Posterior vena cava (tissue), 2 donors: Measurements from ENCODE around the gene VWA7. TPM values are rescaled to one million over a fixed set of nuclear protein-coding genes. Genes with fewer than 3 reads are reported as not detected.

Source experiments
- DNase-seq: peaks from one replicate; pipeline ENCODE4 v3.0.0-alpha.2; 2020; ENCODE audit warnings: low spot score
- intact Hi-C, 2 donors: fragments of 100-400 bp; cut with DNase I; formaldehyde crosslinking; loops; one replicate each; pipeline versions ENCODE4 v1.14.1 to v1.14.2; 2022 to 2023
- total RNA-seq, 2 donors: library from RNA; stranded (reverse); fragmentation: NEBNext Ultra II Directional; extraction: Animal tissue kit (Norgen Biotek cat#: 25700); gene quantifications; one replicate each; pipeline ENCODE4 v1.2.1, GENCODE V29; 2021
- donor health status: DM: yes; HTN: yes; CAD: no.
- donor health status: DM: yes; HTN: yes; CAD: no.

The VWA7 gene
- total RNA-seq, 2 donors from 2014 or later, result 0.37 to 0.48 TPM

GRCh38 chr6:31725502-31726350, 51.4 kb downstream of the VWA7 start:
- intact Hi-C loops, result loop anchor here in 1 of 2 donors (10.0 kb wide), 2 partner anchors 69 to 721 kb away; partner anchors contain the start of gene VARS1
- no peak for DNase-seq

GRCh38 chr6:31723980-31724691, 53.0 kb downstream of the VWA7 start:
- intact Hi-C loops, result loop anchor here in 1 of 2 donors (1.0 to 10.0 kb wide), 3 partner anchors 32 to 719 kb away; partner anchors contain the start of gene VARS1
- DNase-seq, result no peak

- no peak for DNase-seq
- intact Hi-C loops, result loop anchor here in 1 of 2 donors (1.0 to 10.0 kb wide), 3 partner anchors 33 to 719 kb away; partner anchors contain the start of gene VARS1
These were observed 53.7 kb downstream of the VWA7 start, which contains the start of gene MPIG6B for GRCh38 chr6:31723245-31723979. TSS of gene MPIG6B (plus strand) at chr6:31723373. CDS start at chr6:31723384, 11 bp downstream.

- no peak for DNase-seq
These were observed 55.0 kb downstream of the VWA7 start for GRCh38 chr6:31722173-31722572.

GRCh38 chr6:31721351-31722020, 55.6 kb downstream of the VWA7 start, which contains the start of gene LY6G6C:
TSS of gene LY6G6C (minus strand) at chr6:31721746. CDS start at chr6:31721679, 67 bp downstream.
- intact Hi-C loops, result loop anchor here in 1 of 2 donors (10.0 kb wide), 2 partner anchors 73 to 717 kb away; partner anchors contain the start of gene VARS1
- no peak for DNase-seq

More at GRCh38 chr6:31722173-31722572, 55.0 kb downstream of the VWA7 start:
- intact Hi-C loops, result loop anchor here in 1 of 2 donors (10.0 kb wide), 2 partner anchors 73 to 717 kb away; partner anchors contain the start of gene VARS1

GRCh38 chr6:31720196-31720770, 56.8 kb downstream of the VWA7 start:
- DNase-seq, result no peak

GRCh38 chr6:31719001-31719400, 58.1 kb downstream of the VWA7 start:
- intact Hi-C loops, result no loop called here
- no peak for DNase-seq

More at GRCh38 chr6:31720196-31720770, 56.8 kb downstream of the VWA7 start:
- intact Hi-C loops, result loop anchor here in 1 of 2 donors (10.0 kb wide), 2 partner anchors 75 to 715 kb away; partner anchors contain the start of gene VARS1

- no peak for DNase-seq
- intact Hi-C loops, result loop anchor here in 1 of 2 donors (1.0 kb wide), 1 partner anchor 48 kb away; no protein-coding TSS in a partner anchor
These were observed 58.9 kb downstream of the VWA7 start for GRCh38 chr6:31718265-31718664.

- intact Hi-C loops, result loop anchor here in 1 of 2 donors (1.0 kb wide), 1 partner anchor 49 kb away; no protein-coding TSS in a partner anchor
- DNase-seq, result no peak
These were observed 59.5 kb downstream of the VWA7 start for GRCh38 chr6:31717499-31718222.

Other genes starting within 250 kb of the VWA7 start
- not detected for gene MCCD1, start 248.4 kb downstream of the VWA7 start, total RNA-seq
- 100 to 1,000 TPM; 165 to 180 TPM for gene DDX39B, start 235.3 kb downstream of the VWA7 start, total RNA-seq
- 1 to 10 TPM in 1 of 2 donors, under 1 TPM in 1; 0.43 to 1.2 TPM for gene ATP6V1G2, start 230.7 kb downstream of the VWA7 start, total RNA-seq
- 10 to 100 TPM; 12.0 to 13.2 TPM for gene NFKBIL1, start 229.7 kb downstream of the VWA7 start, total RNA-seq
- not detected for gene LTA, start 205.0 kb downstream of the VWA7 start, total RNA-seq
- gene TNF, start 201.8 kb downstream of the VWA7 start, total RNA-seq, result under 1 TPM; 0.81 to 0.93 TPM
- 1 to 10 TPM in 1 of 2 donors, under 1 TPM in 1; 0.90 to 1.6 TPM for gene LTB, start 194.9 kb downstream of the VWA7 start, total RNA-seq
- gene LST1, start 191.1 kb downstream of the VWA7 start, total RNA-seq, result 10 to 100 TPM in 1 of 2 donors, 1 to 10 TPM in 1; 9.2 to 24.8 TPM
- gene NCR3, start 184.3 kb downstream of the VWA7 start, total RNA-seq, result not detected
- 10 to 100 TPM; 18.1 to 68.7 TPM for gene AIF1, start 162.1 kb downstream of the VWA7 start, total RNA-seq
- 100 to 1,000 TPM; 119 to 133 TPM for gene PRRC2A, start 156.6 kb downstream of the VWA7 start, total RNA-seq
- 100 to 1,000 TPM; 146 to 193 TPM for gene BAG6, start 124.7 kb downstream of the VWA7 start, total RNA-seq
- 1 to 10 TPM in 1 of 2 donors, under 1 TPM in 1; 0.60 to 1.2 TPM for gene APOM, start 121.4 kb downstream of the VWA7 start, total RNA-seq
- 10 to 100 TPM; 18.8 to 19.3 TPM for gene C6orf47, start 116.5 kb downstream of the VWA7 start, total RNA-seq
- 10 to 100 TPM in 1 of 2 donors, 1 to 10 TPM in 1; 7.8 to 10.1 TPM for gene GPANK1, start 112.3 kb downstream of the VWA7 start, total RNA-seq
- gene CSNK2B, start 111.2 kb downstream of the VWA7 start, total RNA-seq, result 10 to 100 TPM; 85.2 to 90.4 TPM
- gene LY6G5B, start 107.4 kb downstream of the VWA7 start, total RNA-seq, result 1 to 10 TPM; 9.5 to 9.8 TPM
- 1 to 10 TPM; 1.7 to 1.9 TPM for gene LY6G5C, start 96.3 kb downstream of the VWA7 start, total RNA-seq
- gene ABHD16A, start 74.0 kb downstream of the VWA7 start, total RNA-seq, result 10 to 100 TPM; 38.3 to 39.4 TPM
- gene LY6G6F, start 70.5 kb downstream of the VWA7 start, total RNA-seq, result not detected
- gene LY6G6D, start 62.0 kb downstream of the VWA7 start, total RNA-seq, result not detected
- not detected for gene LY6G6C, start 55.6 kb downstream of the VWA7 start, total RNA-seq
- gene MPIG6B, start 54.0 kb downstream of the VWA7 start, total RNA-seq, result 1 to 10 TPM in 1 of 2 donors, under 1 TPM in 1; 0.52 to 1.1 TPM
- 10 to 100 TPM; 88.3 to 97.4 TPM for gene DDAH2, start 48.0 kb downstream of the VWA7 start, total RNA-seq
- gene CLIC1, start 40.8 kb downstream of the VWA7 start, total RNA-seq, result 100 to 1,000 TPM; 272 to 402 TPM
- gene MSH5, start 37.3 kb downstream of the VWA7 start, total RNA-seq, result 1 to 10 TPM; 7.7 to 9.8 TPM
- gene SAPCD1, start 14.7 kb downstream of the VWA7 start, total RNA-seq, result not detected
- 10 to 100 TPM; 49.0 to 60.8 TPM for gene VARS1, start 18.4 kb upstream of the VWA7 start, total RNA-seq
- gene LSM2, start 29.6 kb upstream of the VWA7 start, total RNA-seq, result 10 to 100 TPM; 38.7 to 39.7 TPM
- 1 to 10 TPM; 1.4 to 1.7 TPM for gene HSPA1L, start 38.0 kb upstream of the VWA7 start, total RNA-seq
- gene HSPA1A, start 38.2 kb upstream of the VWA7 start, total RNA-seq, result 100 to 1,000 TPM; 157 to 187 TPM
- gene HSPA1B, start 50.4 kb upstream of the VWA7 start, total RNA-seq, result 100 to 1,000 TPM in 1 of 2 donors, 10 to 100 TPM in 1; 89.8 to 106 TPM
- 10 to 100 TPM; 22.2 to 29.0 TPM for gene NEU1, start 85.5 kb upstream of the VWA7 start, total RNA-seq
- under 1 TPM; 0.33 to 0.65 TPM for gene SLC44A4, start 101.7 kb upstream of the VWA7 start, total RNA-seq
- gene EHMT2, start 120.4 kb upstream of the VWA7 start, total RNA-seq, result 10 to 100 TPM; 24.0 to 26.8 TPM
- gene ZBTB12, start 124.8 kb upstream of the VWA7 start, total RNA-seq, result 1 to 10 TPM; 3.6 to 4.2 TPM
- 10 to 100 TPM; 14.0 to 59.6 TPM for gene C2, start 150.4 kb upstream of the VWA7 start, total RNA-seq
- 10 to 100 TPM; 35.8 to 83.3 TPM for gene CFB, start 168.8 kb upstream of the VWA7 start, total RNA-seq
- gene NELFE, start 181.6 kb upstream of the VWA7 start, total RNA-seq, result 10 to 100 TPM; 41.6 to 52.0 TPM
- gene SKIC2, start 181.8 kb upstream of the VWA7 start, total RNA-seq, result 10 to 100 TPM; 41.6 to 42.9 TPM
- 10 to 100 TPM; 14.5 to 15.5 TPM for gene DXO, start 194.8 kb upstream of the VWA7 start, total RNA-seq
- gene C4A, start 204.7 kb upstream of the VWA7 start, total RNA-seq, result 10 to 100 TPM; 27.5 to 51.7 TPM
- 100 to 1,000 TPM in 1 of 2 donors, 10 to 100 TPM in 1; 45.4 to 121 TPM for gene C4B, start 237.5 kb upstream of the VWA7 start, total RNA-seq